Liver (tissue), 3 donors: Measurements from ENCODE around the gene CREB3L2.

Experiments
- CTCF ChIP-seq: fragments of 150-350 bp; IDR thresholded peaks from 2 replicates; pipeline ENCODE4 v1.5.1; 2017; ENCODE audit warnings: improper control_type of control experiment, low read depth, low read length; ENCODE audit not compliant: missing input control
- EGR1 ChIP-seq, 2 donors: IDR thresholded peaks; 2 replicates each; pipeline ENCODE4 v1.6.1; 2016 to 2018; ENCODE audit warnings: antibody characterized with exemption in 2 of 2, low read depth in 2 of 2
- FOXA1 ChIP-seq: IDR thresholded peaks from 2 replicates; pipeline ENCODE4 v1.6.1; 2016; ENCODE audit warnings: antibody characterized with exemption
- GABPA ChIP-seq, 2 donors: IDR thresholded peaks in 1 of 2; conservative IDR thresholded peaks in 1 of 2; 2 replicates each; pipeline ENCODE4 v1.6.1; 2016; ENCODE audit warnings: antibody characterized with exemption in 2 of 2, mild to moderate bottlenecking in 1 of 2, moderate library complexity in 1 of 2
- MAX ChIP-seq: IDR thresholded peaks from 2 replicates; pipeline ENCODE4 v1.6.1; 2016; ENCODE audit warnings: antibody characterized with exemption
- RAD21 ChIP-seq, 2 donors: IDR thresholded peaks; 2 replicates each; pipeline ENCODE4 v1.6.1; 2016; ENCODE audit warnings: antibody characterized with exemption in 2 of 2, mild to moderate bottlenecking in 2 of 2
- RXRA ChIP-seq, 2 donors: IDR thresholded peaks; 2 replicates each; pipeline ENCODE4 v1.6.1; 2017 to 2018; ENCODE audit warnings: antibody characterized with exemption in 2 of 2, mild to moderate bottlenecking in 1 of 2
- TAF1 ChIP-seq: conservative IDR thresholded peaks from 2 replicates; pipeline ENCODE4 v1.6.1; 2016; ENCODE audit warnings: antibody characterized with exemption, mild to moderate bottlenecking
- YY1 ChIP-seq: IDR thresholded peaks from 2 replicates; pipeline ENCODE4 v1.6.1; 2016; ENCODE audit warnings: antibody characterized with exemption, mild to moderate bottlenecking
- donor health status: healthy.
- donor health status: healthy.

- no peak for TF ChIP-seq TAF1
- no peak for TF ChIP-seq CTCF
- no peak for TF ChIP-seq RAD21 (IDR thresholded peaks at IDR 0.05)
- TF ChIP-seq FOXA1 = no peak
- no peak for TF ChIP-seq YY1
- no peak for TF ChIP-seq GABPA (IDR thresholded peaks at IDR 0.05 in 1 of 2, conservative IDR thresholded peaks at IDR 0.05 in 1 of 2)
- TF ChIP-seq MAX = no peak
- TF ChIP-seq EGR1 (IDR thresholded peaks at IDR 0.05; ENCODE audit: low read depth in 2 of 2) = no peak
- no peak for TF ChIP-seq RXRA (IDR thresholded peaks at IDR 0.05)
These were observed 16.0 kb downstream of the CREB3L2 start for GRCh38 chr7:137985897-137986251.
